GM18502 (cell line): ENCODE measurements around the gene MYL12A.

ENCODE experiments used
- ATAC-seq: cut with Tn5 transposase; IDR thresholded peaks from one replicate; pipeline ENCODE4 v1.9.1; 2021; ENCODE audit warnings: mild to moderate bottlenecking; ENCODE audit not compliant: unreplicated experiment, poor library complexity

The MYL12A gene

DNA sequence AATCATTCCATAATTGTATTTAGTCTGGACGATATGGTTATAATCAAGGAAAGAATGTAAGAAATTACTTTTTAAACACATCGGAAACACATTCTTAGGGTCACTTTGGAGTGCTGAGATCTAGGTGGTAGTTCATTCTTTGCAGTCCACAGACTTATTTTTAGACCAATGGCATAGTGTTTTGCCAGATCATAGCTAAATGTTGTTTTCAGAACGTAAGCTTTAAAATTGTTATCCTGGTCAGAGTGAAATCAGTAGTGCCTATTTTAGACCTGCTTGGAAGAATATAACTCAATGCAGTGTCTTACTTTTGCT, 4.3 kb downstream of the MYL12A start:
- ATAC-seq: no peak

DNA sequence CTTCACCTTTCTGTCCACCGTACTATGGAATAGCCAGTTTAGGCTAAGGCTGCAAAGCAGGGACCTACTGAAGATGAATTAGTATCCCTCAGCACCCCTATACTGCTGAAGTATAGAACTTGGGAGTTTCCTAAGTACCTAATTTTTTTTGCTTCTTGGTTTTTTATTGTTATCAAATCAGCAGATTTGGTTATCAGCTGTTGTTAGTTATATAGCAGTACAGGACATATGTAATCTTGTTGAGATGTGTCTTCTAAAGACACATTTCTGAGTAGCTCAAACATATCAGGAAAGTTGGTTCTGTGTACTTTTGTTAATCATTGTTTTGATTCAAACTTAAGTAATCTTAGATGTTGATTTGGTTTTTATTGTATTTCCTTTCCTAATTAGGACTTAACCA, 5.2 kb downstream of the MYL12A start:
- no peak for ATAC-seq

DNA sequence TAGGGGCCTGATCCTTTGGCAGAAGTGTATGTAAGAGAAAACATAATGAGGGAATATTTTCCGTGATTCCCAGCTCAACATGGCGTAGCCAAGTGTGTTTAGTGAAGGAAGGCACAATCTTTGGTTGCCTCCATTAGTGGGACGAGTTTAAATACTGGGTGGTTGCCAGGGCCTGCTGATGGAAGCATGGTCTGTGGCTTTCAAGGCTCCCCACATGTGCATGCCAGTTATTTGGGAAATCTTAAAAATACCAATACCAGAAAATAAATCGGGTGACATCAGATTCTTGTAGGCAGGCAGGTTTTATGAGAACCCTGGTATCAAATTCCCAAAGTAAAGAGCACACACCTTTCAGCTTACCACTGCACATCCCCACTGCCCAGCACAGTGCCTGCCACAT, 7.1 kb downstream of the MYL12A start:
- ATAC-seq: no peak

DNA sequence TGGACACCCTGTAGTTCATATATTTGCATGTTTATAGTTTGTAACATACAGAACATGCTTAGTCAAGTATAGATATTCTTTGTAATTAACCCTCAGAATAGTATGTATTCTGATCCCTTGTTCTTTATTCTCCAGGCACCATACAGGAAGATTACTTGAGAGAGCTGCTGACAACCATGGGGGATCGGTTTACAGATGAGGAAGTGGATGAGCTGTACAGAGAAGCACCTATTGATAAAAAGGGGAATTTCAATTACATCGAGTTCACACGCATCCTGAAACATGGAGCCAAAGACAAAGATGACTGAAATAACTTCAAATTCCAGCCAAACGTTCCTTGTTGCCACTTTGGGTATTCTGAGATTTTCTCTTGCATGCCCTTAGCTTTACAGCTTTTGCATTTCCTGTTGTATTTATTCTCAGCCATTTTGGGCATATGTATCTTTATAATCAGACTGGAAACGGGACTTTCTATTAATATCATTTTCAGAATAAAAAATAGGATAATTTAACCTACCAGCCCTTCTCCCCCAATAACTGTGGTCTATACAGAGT, 8.1 kb downstream of the MYL12A start:
- ATAC-seq: no peak

DNA sequence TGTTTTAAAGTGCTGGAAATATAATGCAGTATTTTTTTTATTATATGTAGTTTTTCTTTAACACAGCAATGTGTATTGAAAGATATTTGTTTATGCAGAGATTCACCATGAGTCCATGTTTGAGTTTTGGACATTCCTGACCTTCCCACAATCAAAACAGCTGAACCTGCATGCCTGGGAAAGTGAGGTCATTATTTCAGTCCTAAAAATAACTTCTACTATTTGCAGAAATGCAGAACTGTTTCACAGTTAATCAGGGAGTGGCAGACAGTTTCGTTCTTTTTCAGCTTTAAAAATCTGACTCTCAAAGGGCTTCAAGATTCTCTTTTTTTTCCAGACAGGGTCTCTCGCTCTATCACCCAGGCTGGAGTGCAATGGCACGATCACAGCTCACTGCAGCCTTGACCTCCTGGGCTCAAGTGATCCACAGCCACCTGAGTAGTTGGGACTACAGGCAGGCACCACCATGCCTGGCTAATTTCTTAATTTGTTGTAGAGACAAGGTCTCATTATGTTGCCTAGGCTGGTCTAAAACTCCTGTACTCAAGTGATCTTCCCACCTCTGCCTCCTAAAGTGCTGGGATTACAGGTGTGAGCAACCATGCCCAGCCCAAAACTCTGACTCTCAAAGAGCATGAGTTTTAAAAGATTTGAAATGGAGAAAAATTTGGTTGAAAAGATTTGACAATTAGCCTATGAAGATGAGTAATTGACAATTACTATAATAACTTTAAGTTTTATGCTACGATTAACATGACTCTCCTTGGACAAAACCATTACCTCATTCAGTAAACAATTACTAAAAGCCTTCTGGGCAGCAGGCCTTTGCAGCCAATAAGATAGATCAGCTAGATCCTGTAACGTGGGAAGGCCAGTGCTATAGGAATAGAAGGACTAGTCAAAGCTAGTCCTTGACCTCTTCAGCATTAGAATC, 9.4 kb downstream of the MYL12A start:
- ATAC-seq: no peak

DNA sequence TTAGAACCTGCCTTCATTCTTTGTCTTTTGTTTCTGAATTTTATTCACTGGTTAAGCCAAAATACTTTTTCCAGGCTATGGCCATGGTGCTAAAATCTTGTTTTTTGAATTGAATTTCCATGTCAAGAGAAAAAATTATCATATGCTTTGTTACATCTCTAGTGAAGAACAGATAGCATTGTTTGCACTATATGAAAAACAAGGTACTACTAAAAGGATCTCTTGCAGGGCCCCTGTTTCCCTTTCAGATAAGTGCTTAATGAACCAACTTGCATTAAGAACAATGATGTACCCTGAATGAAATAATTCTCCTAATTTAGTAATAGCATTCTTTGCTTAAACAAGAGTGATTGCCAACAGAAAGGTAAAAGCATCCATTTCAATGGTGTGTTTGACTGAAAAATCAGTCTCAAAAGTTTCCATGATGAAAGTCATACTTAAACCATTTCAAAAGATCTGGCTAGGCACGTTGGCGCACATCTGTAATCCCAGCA, 10.1 kb downstream of the MYL12A start:
- no peak for ATAC-seq

DNA sequence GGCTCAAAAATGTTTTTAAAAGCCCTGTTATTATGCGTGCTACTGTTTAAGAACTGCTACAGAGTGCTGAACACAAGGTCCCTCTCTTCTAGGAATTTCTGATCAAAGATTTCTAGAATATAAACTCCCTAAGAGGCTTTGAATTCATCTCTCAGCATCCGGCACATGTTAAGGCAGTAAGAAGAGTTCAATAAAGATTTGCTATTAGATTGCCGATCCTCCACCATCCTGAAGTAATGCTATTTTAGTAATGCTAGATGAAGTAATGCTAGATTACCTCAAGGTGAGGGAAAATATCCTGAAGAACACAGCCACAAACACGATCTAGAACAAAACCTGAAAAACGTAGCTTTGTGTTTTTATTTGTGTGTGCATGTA, 13.4 kb downstream of the MYL12A start:
- ATAC-seq: no peak

DNA sequence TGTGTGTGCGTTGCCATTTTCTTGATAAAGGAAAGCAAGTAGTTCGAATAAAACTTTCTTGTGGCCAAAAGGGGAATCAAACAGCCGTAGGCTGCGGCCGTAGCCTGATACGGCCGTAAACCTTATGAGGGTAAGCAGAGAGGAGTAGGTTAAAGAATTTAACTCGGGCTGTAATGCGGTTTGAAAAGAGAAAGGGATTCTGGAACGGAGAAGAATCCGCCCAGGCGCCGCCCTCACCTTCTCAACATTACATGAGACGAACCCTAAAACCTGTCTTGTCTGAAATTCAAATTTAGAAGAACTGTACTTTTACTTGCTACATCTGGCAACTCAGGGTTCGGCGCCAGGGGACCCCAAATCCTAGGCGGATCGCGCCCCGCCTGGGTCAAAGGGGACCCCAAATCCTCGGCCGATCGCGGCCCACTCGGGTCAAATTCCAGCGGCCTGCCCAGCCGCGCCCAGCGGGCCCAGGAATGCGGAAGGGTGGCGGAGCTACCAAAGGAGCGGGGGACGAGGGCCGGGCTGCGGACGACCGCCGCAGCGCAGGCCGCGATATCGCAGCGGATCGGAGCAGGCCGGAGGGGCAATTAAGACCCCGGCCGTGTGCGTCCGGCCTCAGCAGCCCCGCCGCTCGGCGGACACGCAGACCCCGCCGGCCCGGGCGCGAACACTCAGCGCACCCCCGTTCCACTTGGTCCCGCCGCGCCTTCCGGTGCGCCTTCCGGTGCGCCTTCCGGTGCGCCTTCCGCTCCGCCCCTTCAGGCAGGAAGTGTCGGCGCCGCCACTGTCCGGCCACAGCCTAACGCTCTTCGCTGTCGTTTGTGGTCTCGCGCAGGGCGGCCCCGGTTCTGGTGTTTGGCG, 14.0 kb downstream of the MYL12A start, which contains the start of gene MYL12B:
TSS of gene MYL12B (plus strand) at position 761 of the 861 bp plus-strand sequence. CDS start 10,766 bp downstream, outside the sequence.
- ATAC-seq: peak; percentile 84

DNA sequence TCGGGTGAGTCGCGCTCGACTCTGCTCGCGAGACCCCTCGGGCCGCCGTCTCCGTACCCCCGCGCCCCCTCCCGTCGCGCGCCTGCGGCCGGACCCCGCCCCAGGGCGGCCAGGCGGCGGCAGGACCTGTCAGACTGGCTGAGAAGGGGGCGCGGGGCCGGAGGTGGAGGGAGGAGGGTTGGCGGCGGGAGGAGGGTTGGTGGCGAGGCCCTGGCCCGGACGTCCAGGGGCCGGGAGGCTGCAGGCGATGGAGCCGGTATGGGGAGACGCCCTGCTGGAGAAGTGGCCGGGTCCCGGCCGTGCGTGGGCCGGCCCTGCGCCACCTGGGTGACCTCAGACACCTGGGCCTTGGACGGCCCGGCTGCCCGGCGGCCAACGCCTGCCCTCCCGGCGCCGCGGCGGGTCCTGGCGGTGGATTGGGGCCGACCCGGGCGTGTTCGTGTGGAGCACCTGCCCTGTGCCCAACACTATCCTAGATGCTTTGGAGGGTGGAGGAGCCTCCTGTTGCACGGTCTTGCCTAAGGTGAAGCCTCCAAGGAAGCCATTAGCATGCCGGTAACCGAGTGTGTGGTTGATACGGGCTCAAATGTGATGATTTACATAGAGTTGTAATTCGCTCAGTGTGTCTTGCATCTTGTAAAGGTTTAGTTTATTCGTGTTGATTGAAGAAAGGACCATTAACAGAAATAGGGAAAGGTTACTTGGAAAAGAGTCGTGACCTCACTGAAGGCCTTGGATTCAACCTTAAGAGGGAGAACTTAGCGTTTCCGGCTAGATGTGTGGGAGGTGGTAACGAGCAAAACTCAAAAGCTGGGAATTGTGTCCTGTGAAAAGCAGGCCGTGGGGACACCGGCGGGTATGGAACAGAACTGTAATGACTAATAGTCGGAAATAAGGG, 14.9 kb downstream of the MYL12A start:
- ATAC-seq: peak; percentile 43

DNA sequence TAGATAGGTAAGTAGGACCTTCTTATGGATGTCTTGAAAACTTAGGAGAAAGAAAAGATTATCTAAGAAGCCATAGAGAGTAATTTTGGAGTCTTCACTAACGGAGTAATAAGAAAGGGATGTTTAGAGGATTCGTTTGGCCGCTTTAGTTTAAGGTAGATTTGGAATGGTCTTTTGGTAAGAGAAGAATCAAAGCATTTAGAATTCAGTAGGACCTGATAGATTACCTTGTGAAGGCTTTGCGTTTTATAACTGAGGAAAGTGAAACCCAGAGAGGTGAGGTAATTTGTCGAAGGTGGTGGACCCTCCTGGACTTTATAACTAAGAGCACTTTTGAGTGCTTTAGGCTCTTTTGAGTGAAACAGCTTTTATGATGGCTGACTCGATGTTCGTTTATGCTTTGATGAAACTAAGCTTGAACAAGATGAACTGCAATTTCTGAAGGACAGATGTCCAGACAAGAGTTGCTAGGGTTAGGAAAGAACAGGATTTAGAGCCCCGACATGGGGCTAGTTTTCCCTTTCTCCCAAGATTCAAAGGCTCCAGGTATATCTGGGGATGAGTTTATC, 15.6 kb downstream of the MYL12A start:
- no peak for ATAC-seq

DNA sequence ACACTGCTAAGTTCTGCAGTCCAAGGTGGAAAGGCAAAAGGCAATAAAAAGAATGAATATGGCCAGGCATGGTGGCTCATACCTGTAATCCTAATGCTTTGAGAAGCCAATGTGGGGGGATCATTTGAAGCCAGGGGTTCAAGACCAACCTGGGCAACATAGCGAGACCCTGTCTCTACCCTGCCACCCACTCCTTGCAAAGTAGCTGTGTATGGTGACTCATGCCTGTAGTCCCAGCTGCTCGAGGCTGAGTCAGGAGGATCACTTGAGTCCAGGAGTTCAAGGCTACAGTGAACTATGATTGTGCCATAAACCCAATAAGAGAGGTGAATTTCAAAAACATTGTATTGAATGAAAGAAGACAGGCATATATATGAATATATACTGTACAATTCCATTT, 16.8 kb downstream of the MYL12A start:
- ATAC-seq: no peak

DNA sequence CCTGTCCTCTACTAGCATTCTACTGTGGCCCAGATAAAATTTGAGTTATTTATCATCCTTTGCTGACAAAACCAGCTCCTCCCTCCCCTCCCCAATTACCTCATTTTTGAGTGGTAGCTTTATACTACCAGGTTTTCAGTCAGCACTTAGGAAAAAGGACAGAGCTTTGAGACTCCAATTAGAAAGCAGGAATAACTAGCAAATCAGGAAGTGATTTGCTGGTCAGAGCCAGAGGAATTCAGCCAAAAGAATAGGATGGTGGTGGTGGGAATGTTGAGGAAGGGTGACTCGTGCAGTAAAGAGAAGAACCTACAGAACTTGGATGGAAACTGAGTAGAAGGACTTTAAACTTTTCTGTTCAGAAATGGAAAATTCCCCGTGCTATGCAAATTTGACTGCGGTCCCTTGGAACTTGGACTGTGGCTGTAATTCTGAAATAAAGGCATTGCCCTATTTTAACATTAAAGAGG, 18.0 kb downstream of the MYL12A start:
- no peak for ATAC-seq

DNA sequence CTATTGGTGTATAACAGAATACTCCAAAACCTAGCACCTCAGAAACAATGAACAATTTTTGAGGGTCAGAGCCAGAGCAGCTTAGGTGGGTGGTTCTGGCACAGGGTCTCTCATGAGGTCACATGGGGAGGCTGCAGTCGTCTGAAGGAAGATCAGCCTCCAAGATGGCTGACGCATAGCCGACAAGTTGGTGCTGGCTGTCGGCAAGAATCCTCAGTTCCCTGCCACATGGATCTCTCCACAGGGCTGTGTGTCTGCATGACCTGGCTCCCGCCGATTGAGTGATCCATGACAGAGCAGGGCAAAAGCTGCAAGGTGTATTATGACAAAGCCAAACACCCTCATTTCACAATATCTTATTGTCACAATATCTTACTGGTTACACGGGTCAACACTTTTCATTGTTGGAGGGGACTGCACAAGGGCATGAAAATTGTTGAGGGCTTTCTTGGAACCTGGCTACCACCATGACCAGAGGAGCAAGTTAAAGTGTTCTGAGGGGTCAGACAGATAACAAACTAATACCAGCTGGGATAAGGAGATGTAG, 18.5 kb downstream of the MYL12A start:
- ATAC-seq: no peak

DNA sequence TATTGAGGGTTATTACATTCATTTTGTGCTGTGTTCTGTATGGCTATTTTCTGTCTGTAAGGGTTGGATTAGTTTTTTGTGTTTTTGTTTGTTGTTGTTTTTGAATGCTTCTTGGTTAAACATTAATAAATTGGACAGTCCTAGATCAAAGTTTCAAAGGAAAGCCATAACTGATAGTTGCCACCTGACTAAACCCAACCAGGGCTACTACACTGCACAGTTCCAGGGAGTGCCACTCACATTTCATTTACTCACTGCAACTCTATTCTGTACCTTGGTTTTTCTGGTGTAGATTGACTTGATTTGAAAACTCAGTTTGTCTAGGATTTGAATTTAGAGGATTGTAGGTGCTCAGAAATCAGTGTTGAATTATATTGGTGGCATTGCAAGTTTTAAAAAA, 20.7 kb downstream of the MYL12A start:
- no peak for ATAC-seq

DNA sequence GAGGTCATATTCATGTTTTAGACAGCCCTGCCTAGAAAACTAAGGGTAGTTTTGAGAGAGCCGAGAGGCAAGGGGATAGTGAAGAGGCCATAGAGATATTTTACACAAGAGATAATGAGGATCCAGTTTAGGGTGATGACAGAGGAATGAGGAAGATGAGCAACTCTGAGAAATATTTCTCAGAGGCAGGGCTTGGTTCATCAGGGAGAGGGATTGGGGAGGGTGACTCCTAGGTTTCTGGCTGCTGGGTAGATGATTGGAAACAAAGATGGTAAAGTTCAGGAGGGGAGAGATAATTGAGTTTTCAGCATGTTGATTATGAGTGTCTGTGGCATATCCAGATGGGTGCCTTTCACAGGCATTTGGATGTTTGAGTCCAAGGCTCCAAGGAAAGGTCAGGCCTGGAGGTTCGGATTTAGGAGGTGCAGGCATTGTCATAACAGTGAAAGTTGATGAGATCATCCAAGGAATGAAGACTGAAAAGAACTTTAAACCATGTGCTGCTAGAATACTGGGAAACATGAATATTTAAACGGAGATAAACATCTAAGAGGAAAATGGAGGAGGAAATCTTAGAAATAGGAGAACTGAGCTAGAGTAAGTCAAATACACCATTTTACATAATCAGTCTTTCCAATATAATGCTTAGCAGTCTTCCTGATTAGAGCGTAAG, 21.8 kb downstream of the MYL12A start:
- no peak for ATAC-seq

DNA sequence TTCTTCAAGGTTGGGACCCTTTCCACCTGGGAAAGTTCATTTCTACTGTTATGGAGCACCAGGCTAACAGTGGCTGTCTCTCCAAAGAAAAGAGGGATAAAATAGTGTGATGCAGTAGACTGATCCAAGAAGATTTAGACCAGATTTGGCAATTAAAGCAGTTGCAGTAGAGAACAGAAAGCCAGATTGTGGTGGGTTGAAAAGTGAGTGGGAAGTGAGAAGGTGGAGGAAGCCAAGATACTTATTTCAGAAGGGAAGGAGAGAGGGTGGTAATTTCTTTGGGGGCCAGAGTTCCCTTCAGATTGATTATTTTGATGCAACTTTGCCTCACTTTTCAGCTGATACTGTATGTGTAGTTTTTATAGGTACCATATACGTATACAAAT, 22.3 kb downstream of the MYL12A start:
- no peak for ATAC-seq

DNA sequence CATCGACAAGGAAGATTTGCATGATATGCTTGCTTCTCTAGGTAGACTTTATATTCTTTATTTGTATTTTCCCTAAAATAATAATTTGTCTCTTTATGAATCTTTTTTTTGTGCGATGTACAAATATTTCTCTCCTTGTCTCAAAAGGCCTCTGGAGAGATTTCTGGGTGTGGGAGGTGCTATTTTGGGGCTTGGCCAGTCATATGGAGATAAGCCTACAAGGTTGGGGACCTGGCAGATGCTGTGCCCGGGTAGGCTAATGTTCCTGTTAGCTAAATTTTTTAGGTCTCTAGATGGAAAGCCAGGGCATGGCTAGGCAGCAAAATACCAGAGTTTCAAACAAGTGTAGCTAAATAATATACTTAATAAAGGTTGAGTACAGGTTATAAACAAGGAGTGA, 25.4 kb downstream of the MYL12A start:
- no peak for ATAC-seq

DNA sequence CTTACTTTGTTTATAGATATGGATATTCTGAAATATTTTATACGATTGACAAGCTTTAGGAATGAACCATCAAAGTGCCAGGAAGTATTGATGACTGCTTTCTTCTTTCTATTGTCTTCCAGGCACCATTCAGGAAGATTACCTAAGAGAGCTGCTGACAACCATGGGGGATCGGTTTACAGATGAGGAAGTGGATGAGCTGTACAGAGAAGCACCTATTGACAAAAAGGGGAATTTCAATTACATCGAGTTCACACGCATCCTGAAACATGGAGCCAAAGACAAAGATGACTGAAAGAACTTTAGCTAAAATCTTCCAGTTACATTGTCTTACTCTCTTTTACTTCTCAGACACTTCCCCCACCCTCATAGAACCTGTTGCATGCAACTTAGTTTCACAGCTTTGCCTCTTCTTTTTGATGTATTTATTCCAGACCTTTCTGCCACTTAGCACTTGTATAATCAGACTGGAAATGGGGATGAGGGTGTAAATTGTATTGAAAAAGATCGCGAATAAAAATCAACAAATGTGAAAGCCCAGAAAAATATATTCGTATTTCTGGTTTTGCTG, 30.1 kb downstream of the MYL12A start:
- peak; percentile 41 for ATAC-seq
